K562 (cell line): ENCODE data around the gene RUNDC1. TPM values are rescaled to one million over a fixed set of nuclear protein-coding genes. Genes with fewer than 3 reads are reported as not detected.
A peak's percentile ranks its signal among the peaks of the same experiment; 100 is the strongest.

Source experiments
- CBFA2T3 ChIP-seq: fragments of 450-650 bp; IDR thresholded peaks from 2 replicates; pipeline ENCODE4 v1.6.1; 2017
- CCNT2 ChIP-seq: IDR thresholded peaks from 2 replicates; pipeline ENCODE4 v1.6.1; 2011; ENCODE audit warnings: borderline replicate concordance, low read depth, mild to moderate bottlenecking, moderate library complexity, mixed read lengths, low read length; ENCODE audit not compliant: insufficient read length; ENCODE audit errors: extremely low read depth
- DPF2 ChIP-seq: fragments of 450-650 bp; IDR thresholded peaks from 2 replicates; pipeline ENCODE4 v1.6.1; 2016
- E2F3 ChIP-seq: fragments of 250-450 bp; sonication (Bioruptor Pico); IDR thresholded peaks from 2 replicates; pipeline ENCODE4 v1.4.0; 2020; ENCODE audit warnings: mild to moderate bottlenecking
- ETS2 ChIP-seq: IDR thresholded peaks from 2 replicates; pipeline ENCODE4 v1.6.1; 2016; ENCODE audit warnings: borderline replicate concordance, missing genetic modification characterization, mild to moderate bottlenecking, moderate library complexity, missing compliant biosample characterization; ENCODE audit not compliant: poor library complexity, severe bottlenecking
- FOXJ2 ChIP-seq: fragments of 200-800 bp; sonication (Bioruptor generic); IDR thresholded peaks from 2 replicates; pipeline ENCODE4 v1.6.1; 2016; ENCODE audit warnings: missing genetic modification characterization, missing compliant biosample characterization
- HDAC1 ChIP-seq, 2 experiments: fragments of 450-650 bp; IDR thresholded peaks; 2 replicates each; pipeline ENCODE4 v1.6.1; 2016 to 2017; ENCODE audit warnings: inconsistent platforms in 1 of 2, mild to moderate bottlenecking in 1 of 2, moderate library complexity in 1 of 2
- HDAC3 ChIP-seq: fragments of 450-650 bp; IDR thresholded peaks from 2 replicates; pipeline ENCODE4 v1.6.1; 2018; ENCODE audit warnings: borderline replicate concordance, mild to moderate bottlenecking, moderate library complexity; ENCODE audit not compliant: partially characterized antibody
- HMG20A ChIP-seq: fragments of 450-650 bp; formaldehyde crosslinking; conservative IDR thresholded peaks from 2 replicates; pipeline ENCODE4 v1.4.0; 2020; ENCODE audit warnings: mild to moderate bottlenecking, mixed read lengths
- HMGN3 ChIP-seq: IDR thresholded peaks from 2 replicates; pipeline ENCODE4 v1.6.1; 2011; ENCODE audit warnings: borderline replicate concordance, low read depth, mild to moderate bottlenecking, mixed read lengths, low read length; ENCODE audit not compliant: insufficient read length; ENCODE audit errors: extremely low read depth
- JUND ChIP-seq, 2 experiments: IDR thresholded peaks; 2 replicates in 1 of 2; 3 replicates in 1 of 2; pipeline ENCODE4 v1.6.1; 2011; ENCODE audit warnings: borderline replicate concordance in 2 of 2, low read depth in 2 of 2, low read length in 2 of 2, improper control_type of control experiment in 1 of 2, missing biosample characterization in 1 of 2, missing genetic modification characterization in 1 of 2, missing genetic modification reagents in 1 of 2
- MTA2 ChIP-seq: fragments of 450-650 bp; IDR thresholded peaks from 2 replicates; pipeline ENCODE4 v1.6.1; 2016; ENCODE audit warnings: low read depth
- PURB ChIP-seq: sonication (generic); formaldehyde crosslinking; IDR thresholded peaks from 2 replicates; pipeline ENCODE4 v1.9.0; 2021; ENCODE audit warnings: low read depth, mild to moderate bottlenecking, missing genetic modification reagents
- TOE1 ChIP-seq, 2 experiments: fragments of 450-650 bp in 1 of 2; sonication (generic) in 1 of 2; formaldehyde crosslinking in 1 of 2; IDR thresholded peaks; 2 replicates each; pipeline versions ENCODE4 v1.7.1 to v1.8.0; 2016 to 2022; ENCODE audit warnings: borderline replicate concordance in 2 of 2, mild to moderate bottlenecking in 2 of 2, antibody characterized with exemption in 1 of 2, inconsistent platforms in 1 of 2, low read depth in 1 of 2, missing genetic modification reagents in 1 of 2, moderate library complexity in 1 of 2
- UBTF ChIP-seq, 2 experiments: IDR thresholded peaks; 2 replicates each; pipeline ENCODE4 v1.6.1; 2012; ENCODE audit warnings: improper control_type of control experiment in 2 of 2, low read depth in 2 of 2, low read length in 2 of 2, borderline replicate concordance in 1 of 2
- ZNF644 ChIP-seq: fragments of 200-800 bp; sonication (Bioruptor generic); IDR thresholded peaks from 2 replicates; pipeline ENCODE4 v1.6.1; 2016; ENCODE audit warnings: low read depth, missing genetic modification characterization, missing compliant biosample characterization
- polyA plus RNA-seq, 8 experiments: library from polyadenylated mRNA; depleted of rRNA in 4 of 8; stranded (reverse) in 5 of 8; unstranded in 3 of 8; fragments of >200 nt; fragmentation: Nextera tagmentation in 2 of 8; fragmentation: Illumina TruSeq in 1 of 8; extraction: Ambion mirVana in 2 of 8; extraction: Trizol in 1 of 8; gene quantifications; 2 replicates each; pipeline versions ENCODE4 v1.2.1 to v1.2.3, GENCODE V29; 2011 to 2014; ENCODE audit warnings: inconsistent platforms in 1 of 8, missing spikeins in 1 of 8
- total RNA-seq, 7 experiments: library from RNA; depleted of rRNA in 6 of 7; stranded (reverse); fragments of >200 nt in 6 of 7; fragmentation: Illumina TruSeq in 2 of 7; extraction: Trizol in 2 of 7; gene quantifications; 2 replicates each; pipeline versions ENCODE4 v1.2.1 to v1.2.3, GENCODE V29; 2011 to 2021; ENCODE audit warnings: low replicate concordance in 1 of 7
- TF ChIP-seq, protein P1 (sequence below): fragments of 450-650 bp; IDR thresholded peaks from 2 replicates; pipeline ENCODE4 v1.6.1; 2016; ENCODE audit warnings: low read depth, mild to moderate bottlenecking, moderate library complexity
- TF ChIP-seq, protein P2 (sequence below), 2 experiments: IDR thresholded peaks; 2 replicates each; pipeline ENCODE4 v1.6.1; 2011; ENCODE audit warnings: borderline replicate concordance in 1 of 2, control low read depth in 1 of 2, low read depth in 1 of 2, low read length in 1 of 2, mild to moderate bottlenecking in 1 of 2, mixed read lengths in 1 of 2, moderate library complexity in 1 of 2; ENCODE audit not compliant: insufficient read depth in 1 of 2, insufficient read length in 1 of 2, poor library complexity in 1 of 2, severe bottlenecking in 1 of 2; ENCODE audit errors: extremely low read depth in 1 of 2

The RUNDC1 gene
- total and polyA plus RNA-seq, 9 of the 15 experiments (the other 6 are each of a cell fraction or from before 2014, with no cell fraction given), result 3.4 to 12.6 (median 9.4) TPM

DNA sequence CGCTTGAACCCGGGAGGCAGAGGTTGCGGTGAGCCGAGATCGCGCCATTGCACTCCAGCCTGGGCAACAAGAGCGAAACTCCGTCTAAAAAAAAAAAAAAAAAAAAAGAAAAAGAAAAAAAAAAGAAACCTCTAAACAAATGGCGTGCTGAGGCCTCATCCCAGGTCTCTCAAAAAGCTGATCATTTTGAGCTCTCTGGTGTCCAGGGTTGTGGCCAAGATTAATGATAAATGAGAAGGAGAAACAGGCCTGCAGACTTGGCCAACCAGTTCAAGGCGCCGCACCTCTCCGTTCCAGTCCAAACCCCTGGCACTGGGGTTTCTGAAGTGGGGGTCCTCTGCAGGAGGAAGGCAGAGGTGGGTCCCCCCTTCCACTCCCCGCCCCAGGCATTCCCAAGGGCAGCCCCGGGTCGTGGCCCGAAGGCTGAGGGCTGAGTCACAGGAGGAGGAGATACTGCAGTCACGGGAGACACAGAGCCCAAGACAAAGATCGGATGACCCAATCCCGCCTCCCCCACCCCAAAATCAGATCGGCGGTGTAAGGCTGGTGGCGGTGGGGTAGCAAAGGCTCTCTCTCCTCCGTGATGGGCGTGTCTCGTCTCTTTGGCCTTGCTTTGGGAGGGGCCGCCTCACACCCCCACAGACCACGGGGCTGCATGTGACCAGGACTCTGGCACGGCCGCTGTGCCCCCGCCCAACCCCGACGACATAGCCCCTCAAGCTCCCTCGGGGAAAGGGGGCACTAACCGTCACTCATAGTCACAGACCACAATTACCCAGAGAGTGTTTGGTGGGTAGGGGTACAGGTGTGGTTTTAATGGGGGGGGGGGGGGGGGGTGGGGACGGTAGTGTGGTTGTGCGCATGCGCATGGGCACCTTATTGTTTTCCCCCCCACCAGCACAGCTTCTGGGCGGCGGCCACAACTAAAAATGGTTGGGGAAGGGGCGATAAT lies 40.7 kb downstream of the RUNDC1 start (continued):
- TF ChIP-seq HDAC1 (IDR thresholded peaks at IDR 0.05), result peak in 1 of 2 experiments; percentile 93; a peak in 2 of 4 replicates
- TF ChIP-seq UBTF (IDR thresholded peaks at IDR 0.05; ENCODE audit: borderline replicate concordance in 1 of 2, low read depth in 2 of 2, low read length in 2 of 2), result peak in 1 of 2 experiments; percentile 58; a peak in 1 of 4 replicates
- TF ChIP-seq JUND (IDR thresholded peaks at IDR 0.05; ENCODE audit: borderline replicate concordance, low read depth, low read length), result peak; percentile 97
- peak; percentile 95; the same call in 2 of the 3 replicates for TF ChIP-seq JUND (tag; IDR thresholded peaks at IDR 0.05; ENCODE audit: borderline replicate concordance, low read depth, low read length)
- TF ChIP-seq HMG20A (CRISPR knock-in tag), result no peak
- peak; percentile 49; the same call in 1 of the 2 replicates for TF ChIP-seq MTA2
- TF ChIP-seq, protein P1, sequence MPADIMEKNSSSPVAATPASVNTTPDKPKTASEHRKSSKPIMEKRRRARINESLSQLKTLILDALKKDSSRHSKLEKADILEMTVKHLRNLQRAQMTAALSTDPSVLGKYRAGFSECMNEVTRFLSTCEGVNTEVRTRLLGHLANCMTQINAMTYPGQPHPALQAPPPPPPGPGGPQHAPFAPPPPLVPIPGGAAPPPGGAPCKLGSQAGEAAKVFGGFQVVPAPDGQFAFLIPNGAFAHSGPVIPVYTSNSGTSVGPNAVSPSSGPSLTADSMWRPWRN, result peak; percentile 70; the same call in 1 of the 2 replicates
- peak; percentile 73 for TF ChIP-seq HDAC3
- no peak for TF ChIP-seq ETS2 (tag)
- TF ChIP-seq ZNF644 (tag), result peak; percentile 21; the same call in 1 of the 2 replicates
- peak; percentile 92 for TF ChIP-seq DPF2
- TF ChIP-seq FOXJ2, result peak; percentile 75
- peak; percentile 52 for TF ChIP-seq CBFA2T3
- TF ChIP-seq HMGN3, result peak; percentile 82
- peak; percentile 58; the same call in 1 of the 2 replicates for TF ChIP-seq E2F3 (CRISPR knock-in tag)
- peak; percentile 93; the same call in 1 of the 2 replicates for TF ChIP-seq TOE1 (IDR thresholded peaks at IDR 0.05; ENCODE audit: borderline replicate concordance)
- no peak for TF ChIP-seq TOE1 (CRISPR knock-in tag; IDR thresholded peaks at IDR 0.05; ENCODE audit: borderline replicate concordance, low read depth)
- TF ChIP-seq CCNT2, result peak; percentile 90
- TF ChIP-seq, protein P2, sequence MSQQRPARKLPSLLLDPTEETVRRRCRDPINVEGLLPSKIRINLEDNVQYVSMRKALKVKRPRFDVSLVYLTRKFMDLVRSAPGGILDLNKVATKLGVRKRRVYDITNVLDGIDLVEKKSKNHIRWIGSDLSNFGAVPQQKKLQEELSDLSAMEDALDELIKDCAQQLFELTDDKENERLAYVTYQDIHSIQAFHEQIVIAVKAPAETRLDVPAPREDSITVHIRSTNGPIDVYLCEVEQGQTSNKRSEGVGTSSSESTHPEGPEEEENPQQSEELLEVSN (IDR thresholded peaks at IDR 0.05; ENCODE audit: borderline replicate concordance in 1 of 2, extremely low read depth in 1 of 2, insufficient read depth in 1 of 2, insufficient read length in 1 of 2, low read depth in 1 of 2, low read length in 1 of 2, poor library complexity in 1 of 2, severe bottlenecking in 1 of 2), result peak in 1 of 2 experiments; percentile 82
- TF ChIP-seq PURB (CRISPR knock-in tag), result no peak
